Cardiac fibroblast (primary cell): ENCODE measurements around the gene SPRY1.

Experiments used
- DNase-seq, 2 donors: peaks; one replicate each; pipeline versions ENCODE4 v3.0.0 to v3.0.0-alpha.2; 2010; ENCODE audit warnings: low read depth in 2 of 2
- H3K4me3 ChIP-seq, 2 donors: replicated peaks in 1 of 2; 1 replicate in 1 of 2; 2 replicates in 1 of 2; pipeline ENCODE4 v1.5.1; 2011; ENCODE audit warnings: low read depth in 2 of 2, low read length in 2 of 2, mild to moderate bottlenecking in 2 of 2, moderate library complexity in 1 of 2
- CTCF ChIP-seq: IDR thresholded peaks from one replicate; pipeline ENCODE4 v1.5.1; 2011; ENCODE audit warnings: low read depth, mild to moderate bottlenecking, low read length, inconsistent platforms

SPRY1 gene

DNA sequence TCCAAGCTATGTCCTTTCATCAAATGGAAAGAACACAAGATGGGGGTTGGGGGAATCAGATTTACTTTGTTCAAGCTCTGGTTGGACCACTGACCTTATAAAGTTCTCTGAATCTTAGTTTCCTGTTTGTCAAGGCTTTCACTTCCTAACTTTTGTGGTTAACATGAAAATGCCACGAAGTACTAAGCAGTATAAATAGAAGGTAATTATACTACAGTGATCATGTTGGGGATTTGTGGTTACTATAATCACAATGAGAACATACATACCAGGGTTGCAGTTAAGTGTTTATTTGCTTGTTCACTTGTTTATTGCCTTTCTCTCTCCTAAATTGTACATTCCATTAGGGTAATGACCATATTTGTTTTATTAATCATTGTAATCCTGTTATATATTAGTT is 53.2 kb downstream of the SPRY1 start:
- no peak overlapping the region for H3K4me3 ChIP-seq
- no peak for TF ChIP-seq CTCF
- peak; percentile 39 to 56 for DNase-seq

DNA sequence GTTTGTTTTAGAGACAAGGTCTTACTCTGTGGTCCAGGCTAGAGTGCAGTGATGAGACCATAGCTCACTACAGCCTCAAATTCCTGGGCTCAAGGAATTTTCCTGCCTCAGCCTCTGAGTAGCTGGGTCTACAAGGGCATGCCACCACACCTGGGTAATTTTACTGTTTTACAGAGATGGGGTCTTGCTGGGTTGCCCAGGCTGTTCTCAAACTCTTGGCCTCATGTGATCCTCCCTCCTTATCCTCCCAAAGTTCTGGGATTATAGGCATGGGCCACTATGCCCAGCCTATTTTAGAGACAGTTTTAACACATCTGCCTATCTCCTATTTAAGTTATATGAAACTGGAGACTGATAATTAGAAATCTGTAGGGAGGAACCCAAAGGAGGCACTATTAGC is 53.8 kb downstream of the SPRY1 start:
- no peak for TF ChIP-seq CTCF
- H3K4me3 ChIP-seq: no peak overlapping the region
- DNase-seq: no peak

DNA sequence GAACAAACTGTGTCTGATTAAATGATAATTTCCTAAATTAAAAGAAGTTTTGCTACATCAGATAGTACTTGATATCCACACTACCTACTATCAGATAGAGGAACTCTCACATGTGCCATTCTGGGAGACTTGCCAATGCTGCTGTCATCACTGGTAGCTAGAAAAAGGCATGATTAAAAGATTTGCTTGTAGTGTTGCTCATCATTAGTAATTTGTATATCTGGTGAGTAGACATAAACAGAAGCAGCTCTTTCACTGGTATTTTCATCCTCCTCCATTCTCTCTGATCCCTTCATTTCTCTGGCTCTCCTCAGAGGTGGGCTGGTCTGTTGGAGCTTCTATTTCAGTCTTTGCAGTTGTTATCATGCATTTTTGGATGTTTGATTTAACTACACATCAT is 56.0 kb downstream of the SPRY1 start:
- H3K4me3 ChIP-seq: no peak overlapping the region
- peak; percentile 51 to 87 for DNase-seq
- TF ChIP-seq CTCF: no peak

GRCh38 chr4:123453061-123453680 is 56.6 kb downstream of the SPRY1 start:
- no peak for TF ChIP-seq CTCF
- DNase-seq: peak; percentile 5 to 39
- H3K4me3 ChIP-seq: no peak overlapping the region
